ENCODE data around the gene ACAA2. TPM values are rescaled to one million over a fixed set of nuclear protein-coding genes. Genes with fewer than 3 reads are reported as not detected.

The ACAA2 gene
- total RNA-seq, 1 donor from 2014 or later = 91.9 TPM

DNA sequence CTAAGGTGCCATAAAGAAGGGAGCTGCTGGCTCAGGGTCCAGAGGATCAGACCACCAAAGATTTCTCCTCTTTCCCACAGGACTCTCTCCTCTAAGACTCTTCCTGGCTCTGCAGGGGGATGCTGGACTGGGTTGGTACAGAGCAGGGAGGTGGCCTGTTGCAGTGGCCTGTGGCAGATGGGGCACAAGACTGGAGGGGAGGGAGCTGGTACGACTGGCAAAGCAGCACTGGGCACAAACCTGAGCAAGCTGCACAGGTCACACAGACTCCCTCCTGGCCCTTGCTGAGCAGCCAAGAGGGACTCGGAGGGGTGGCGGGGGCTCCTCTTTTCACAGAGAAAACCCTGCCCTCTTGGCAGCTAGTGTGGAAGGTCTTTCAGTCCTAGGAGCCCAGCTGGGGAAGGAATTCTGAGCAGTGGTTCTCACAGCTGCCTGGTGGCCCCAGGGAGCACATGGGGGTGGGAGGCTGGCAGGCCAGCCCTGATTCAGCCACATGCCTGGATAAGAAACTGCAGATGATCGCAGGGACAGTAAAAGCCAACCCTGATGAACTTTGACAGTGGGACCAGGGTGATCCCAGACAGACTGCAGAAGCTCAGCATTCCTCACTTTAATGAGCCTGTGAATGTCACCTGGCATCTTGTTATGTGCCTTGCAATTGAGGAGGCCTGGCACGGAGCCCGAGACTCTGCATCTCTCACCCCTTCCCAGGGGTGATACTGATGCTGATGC, 32.5 kb upstream of the ACAA2 start:
- no peak overlapping the region for H3K4me3 ChIP-seq
- no peak for TF ChIP-seq EZH2 (IDR thresholded peaks at IDR 0.05)
- no peak for TF ChIP-seq CTCF (IDR thresholded peaks at IDR 0.05)
- TF ChIP-seq EZH2phosphoT487 (IDR thresholded peaks at IDR 0.05) = no peak
- Mint-ChIP-seq H3K36me3 (peaks cover 6% of the 10 kb centered on the region), H3K4me1 (peaks cover 50% of the 10 kb centered on the region), H3K4me3 (no peak overlapping the region), H3K27me3 (ENCODE audit: insufficient read depth, low read depth) (peaks cover 20% of the 10 kb centered on the region), H3K9me3 (no peaks in the 10 kb centered on the region), H3K27ac (peak overlapping the region; percentile 46)
- no peaks in the 10 kb centered on the region for H3F3A ChIP-seq (ENCODE audit: low read depth)
- no peak overlapping the region for H3K9ac ChIP-seq
- DNase-seq (ENCODE audit: low spot score) = peak; percentile 35
- H2AFZ ChIP-seq (replicated peaks) = no peak overlapping the region
- H4K20me1 ChIP-seq (ENCODE audit: low read depth) = no peaks in the 10 kb centered on the region
- peaks cover 30% of the 10 kb centered on the region for H3K4me1 ChIP-seq
- H3K27ac ChIP-seq = no peak overlapping the region
- no peaks in the 10 kb centered on the region for H3K9me3 ChIP-seq (ENCODE audit: low read depth)
- H3K4me2 ChIP-seq = peak overlapping the region; percentile 37
- no peaks in the 10 kb centered on the region for H3K27me3 ChIP-seq
- no peaks in the 10 kb centered on the region for H3K79me2 ChIP-seq (ENCODE audit: low read depth)
- no peaks in the 10 kb centered on the region for H3K36me3 ChIP-seq

- Mint-ChIP-seq H3K36me3 (peaks cover 6% of the 10 kb centered on the region), H3K27ac (no peak overlapping the region), H3K9me3 (no peaks in the 10 kb centered on the region), H3K27me3 (ENCODE audit: insufficient read depth, low read depth) (peaks cover 14% of the 10 kb centered on the region), H3K4me3 (no peak overlapping the region), H3K4me1 (peaks cover 46% of the 10 kb centered on the region)
- no peaks in the 10 kb centered on the region for H3K9me3 ChIP-seq (ENCODE audit: low read depth)
- no peak overlapping the region for H2AFZ ChIP-seq (replicated peaks)
- no peaks in the 10 kb centered on the region for H3K27me3 ChIP-seq
- H3K4me3 ChIP-seq = no peak overlapping the region
- H3F3A ChIP-seq (ENCODE audit: low read depth) = no peaks in the 10 kb centered on the region
- no peaks in the 10 kb centered on the region for H4K20me1 ChIP-seq (ENCODE audit: low read depth)
- no peak for TF ChIP-seq CTCF (IDR thresholded peaks at IDR 0.05)
- no peak for TF ChIP-seq EZH2 (IDR thresholded peaks at IDR 0.05)
- no peak for TF ChIP-seq EZH2phosphoT487 (IDR thresholded peaks at IDR 0.05)
- H3K4me2 ChIP-seq = no peak overlapping the region
- no peak overlapping the region for H3K27ac ChIP-seq
- H3K79me2 ChIP-seq (ENCODE audit: low read depth) = no peaks in the 10 kb centered on the region
- no peak for DNase-seq (ENCODE audit: low spot score)
- H3K36me3 ChIP-seq = no peaks in the 10 kb centered on the region
- no peak overlapping the region for H3K9ac ChIP-seq
- H3K4me1 ChIP-seq = peaks cover 27% of the 10 kb centered on the region
These were observed 31.6 kb upstream of the ACAA2 start for GRCh38 chr18:49844903-49845302.

GRCh38 chr18:49843778-49844625, 30.7 kb upstream of the ACAA2 start:
- Histone ChIP-seq H3K27me3 (no peaks in the 10 kb centered on the region), H3K79me2 (ENCODE audit: low read depth) (no peaks in the 10 kb centered on the region), H3K9me3 (ENCODE audit: low read depth) (no peaks in the 10 kb centered on the region), H3K27ac (no peak overlapping the region), H2AFZ (replicated peaks) (no peak overlapping the region), H3F3A (ENCODE audit: low read depth) (no peaks in the 10 kb centered on the region), H3K4me1 (peaks cover 22% of the 10 kb centered on the region), H3K4me2 (no peak overlapping the region), H3K9ac (no peak overlapping the region), H4K20me1 (ENCODE audit: low read depth) (no peaks in the 10 kb centered on the region), H3K36me3 (no peaks in the 10 kb centered on the region), H3K4me3 (no peak overlapping the region)
- H3K27me3 Mint-ChIP-seq (ENCODE audit: insufficient read depth, low read depth) = peaks cover 14% of the 10 kb centered on the region
- no peak for TF ChIP-seq CTCF (IDR thresholded peaks at IDR 0.05)
- TF ChIP-seq EZH2 (IDR thresholded peaks at IDR 0.05) = no peak
- no peak for TF ChIP-seq EZH2phosphoT487 (IDR thresholded peaks at IDR 0.05)
- H3K9me3 Mint-ChIP-seq = no peaks in the 10 kb centered on the region
- peaks cover 6% of the 10 kb centered on the region for H3K36me3 Mint-ChIP-seq
- no peak for DNase-seq (ENCODE audit: low spot score)
- H3K4me3 Mint-ChIP-seq = no peak overlapping the region
- H3K27ac Mint-ChIP-seq = no peak overlapping the region
- H3K4me1 Mint-ChIP-seq = peaks cover 38% of the 10 kb centered on the region

All from neural progenitor cell (in vitro differentiated cells).